GM23338 (cell line): ENCODE measurements around the gene SRF. TPM values are rescaled to one million over a fixed set of nuclear protein-coding genes. Genes with fewer than 3 reads are reported as not detected.

ENCODE experiments used
- ATAC-seq: fragments of 200-7000 bp; cut with Tn5 transposase; 3 replicates; pipeline ENCODE4 v1.9.1; 2020
- DNase-seq: peaks from one replicate; pipeline ENCODE4 v3.0.0-alpha.2; 2015; ENCODE audit warnings: low spot score
- H2AFZ ChIP-seq: fragments of 200-600 bp; sonication (generic); 2 replicates; pipeline ENCODE4 v1.8.0; 2016; ENCODE audit warnings: antibody characterized with exemption, mild to moderate bottlenecking, moderate library complexity
- H3F3A ChIP-seq: fragments of 200-600 bp; sonication (generic); replicated peaks from 2 replicates; pipeline ENCODE4 v1.8.0; 2017; ENCODE audit warnings: antibody characterized with exemption, mixed run types, low read depth
- H3K27ac ChIP-seq: fragments of 200-600 bp; sonication (generic); 2 replicates; pipeline ENCODE4 v1.6.1; 2016; ENCODE audit warnings: low read depth
- H3K27me3 ChIP-seq: fragments of 200-600 bp; sonication (generic); 2 replicates; pipeline ENCODE4 v1.8.0; 2016; ENCODE audit warnings: mild to moderate bottlenecking, mixed run types, moderate library complexity; ENCODE audit not compliant: insufficient read depth
- H3K36me3 ChIP-seq: fragments of 200-600 bp; sonication (generic); 2 replicates; pipeline ENCODE4 v1.8.0; 2016; ENCODE audit warnings: mild to moderate bottlenecking; ENCODE audit not compliant: insufficient read depth
- H3K4me1 ChIP-seq: fragments of 200-600 bp; sonication (generic); 2 replicates; pipeline ENCODE4 v1.8.0; 2016; ENCODE audit warnings: mild to moderate bottlenecking, moderate library complexity; ENCODE audit not compliant: insufficient read depth
- H3K4me2 ChIP-seq: fragments of 200-600 bp; sonication (generic); 2 replicates; pipeline ENCODE4 v1.7.1; 2017; ENCODE audit warnings: mixed run types
- H3K4me3 ChIP-seq: fragments of 200-600 bp; sonication (generic); 2 replicates; pipeline ENCODE4 v1.6.1; 2016; ENCODE audit warnings: mixed run types
- H3K79me2 ChIP-seq: fragments of 200-600 bp; sonication (generic); replicated peaks from 2 replicates; pipeline ENCODE4 v1.8.0; 2017; ENCODE audit warnings: mild to moderate bottlenecking; ENCODE audit not compliant: insufficient read depth
- H3K9me2 ChIP-seq: fragments of 200-600 bp; sonication (generic); 2 replicates; pipeline ENCODE4 v1.8.0; 2017; ENCODE audit not compliant: insufficient read depth
- H4K20me1 ChIP-seq: fragments of 200-600 bp; sonication (generic); replicated peaks from 2 replicates; pipeline ENCODE4 v1.8.0; 2017; ENCODE audit warnings: mild to moderate bottlenecking; ENCODE audit not compliant: insufficient read depth
- H3K27ac Mint-ChIP-seq: 2 replicates; pipeline ENCODE4 v1.8.0; 2020; ENCODE audit warnings: inconsistent platforms, mild to moderate bottlenecking, moderate library complexity, mixed read lengths
- H3K27me3 Mint-ChIP-seq: 3 replicates; pipeline ENCODE4 v1.8.0; 2022; ENCODE audit warnings: low read depth, mild to moderate bottlenecking, moderate library complexity, mixed read lengths, inconsistent platforms; ENCODE audit not compliant: insufficient read depth, poor library complexity
- H3K36me3 Mint-ChIP-seq: 3 replicates; pipeline ENCODE4 v1.8.0; 2021; ENCODE audit warnings: low read depth, mild to moderate bottlenecking, inconsistent platforms, moderate library complexity, mixed read lengths
- H3K4me1 Mint-ChIP-seq: 3 replicates; pipeline ENCODE4 v1.8.0; 2020; ENCODE audit warnings: mild to moderate bottlenecking, inconsistent platforms, mixed read lengths
- H3K4me3 Mint-ChIP-seq: 3 replicates; pipeline ENCODE4 v1.8.0; 2021; ENCODE audit warnings: moderate library complexity, mild to moderate bottlenecking, inconsistent platforms, mixed read lengths
- H3K9me3 Mint-ChIP-seq: 3 replicates; pipeline ENCODE4 v1.8.0; 2020; ENCODE audit warnings: moderate library complexity, mild to moderate bottlenecking, inconsistent platforms, mixed read lengths
- CREB1 ChIP-seq: fragments of 250-450 bp; sonication (Bioruptor Pico); IDR thresholded peaks from 2 replicates; pipeline ENCODE4 v1.5.0; 2020; ENCODE audit warnings: low read depth, mild to moderate bottlenecking, moderate library complexity
- CTCF ChIP-seq, 2 experiments: fragments of 200-600 bp in 1 of 2; sonication (generic) in 1 of 2; conservative IDR thresholded peaks; 2 replicates each; pipeline versions ENCODE4 v1.5.1 to v1.6.1; 2016 to 2017; ENCODE audit warnings: antibody characterized with exemption in 2 of 2, low read depth in 2 of 2, mild to moderate bottlenecking in 2 of 2, moderate library complexity in 1 of 2
- EZH2phosphoT487 ChIP-seq: fragments of 200-600 bp; sonication (generic); IDR thresholded peaks from one replicate; pipeline ENCODE4 v1.8.1; 2018; ENCODE audit warnings: antibody characterized with exemption; ENCODE audit not compliant: unreplicated experiment
- POLR2AphosphoS5 ChIP-seq: IDR thresholded peaks from 2 replicates; pipeline ENCODE4 v1.6.1; 2016; ENCODE audit warnings: antibody characterized with exemption, low read depth
- REST ChIP-seq: IDR thresholded peaks from one replicate; pipeline ENCODE4 v1.6.1; 2018; ENCODE audit warnings: antibody characterized with exemption; ENCODE audit not compliant: unreplicated experiment
- STAT1 ChIP-seq: IDR thresholded peaks from one replicate; pipeline ENCODE4 v1.6.1; 2016; ENCODE audit warnings: antibody characterized with exemption; ENCODE audit not compliant: unreplicated experiment
- ZNF114 ChIP-seq: fragments of 250-450 bp; sonication (Bioruptor Pico); IDR thresholded peaks from 2 replicates; pipeline ENCODE4 v1.5.0; 2020; ENCODE audit warnings: mild to moderate bottlenecking, moderate library complexity
- ZNF331 ChIP-seq: fragments of 250-450 bp; sonication (Bioruptor Pico); IDR thresholded peaks from 2 replicates; pipeline ENCODE4 v1.5.0; 2020; ENCODE audit warnings: low read depth, mild to moderate bottlenecking, moderate library complexity
- ZNF462 ChIP-seq: fragments of 250-450 bp; sonication (Bioruptor Pico); IDR thresholded peaks from 2 replicates; pipeline ENCODE4 v1.5.0; 2020; ENCODE audit warnings: mild to moderate bottlenecking, moderate library complexity
- polyA plus RNA-seq: library from polyadenylated mRNA; unstranded; fragments of >200 nt; fragmentation: Nextera tagmentation; extraction: Ambion mirVana; gene quantifications from 2 replicates; pipeline ENCODE4 v1.2.1, GENCODE V29; 2016
- total RNA-seq: library from RNA; depleted of rRNA; stranded (reverse); fragments of >200 nt; shearing (Covaris generic); gene quantifications from 2 replicates; pipeline ENCODE4 v1.2.3, GENCODE V29; 2014

SRF gene
- total and polyA plus RNA-seq, 2 experiments from 2014 or later, result 9.9 to 54.9 TPM

GRCh38 chr6:43125119-43125518 lies 46.0 kb upstream of the SRF start (continued):
- no peak for TF ChIP-seq REST
- TF ChIP-seq CREB1, result no peak
- TF ChIP-seq CTCF (conservative IDR thresholded peaks at IDR 0.05; ENCODE audit: low read depth in 2 of 2), result no peak
- no peak for TF ChIP-seq STAT1

DNA sequence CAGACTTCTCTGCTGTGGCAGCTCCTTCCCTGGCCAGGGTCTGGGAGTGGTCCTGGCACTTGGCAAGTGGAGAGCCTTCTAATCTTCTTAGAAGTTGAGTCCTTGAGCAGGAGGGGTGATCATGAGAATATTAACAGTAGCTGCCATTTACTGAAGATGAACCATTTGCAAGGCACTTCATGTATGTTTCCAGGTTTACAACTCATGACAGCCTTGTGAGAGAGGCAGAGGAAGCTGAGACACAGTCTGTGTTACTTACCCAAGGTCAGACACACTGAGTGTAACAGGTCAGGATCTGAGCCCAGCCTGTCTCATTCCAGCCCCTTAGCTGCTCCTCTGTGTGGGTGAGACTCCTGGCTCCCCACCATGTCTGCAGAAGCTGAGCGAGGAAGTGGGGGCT lies 45.5 kb upstream of the SRF start:
- H3K36me3 ChIP-seq, result no peaks in the 10 kb centered on the region
- no peak for TF ChIP-seq POLR2AphosphoS5
- no peak for TF ChIP-seq ZNF114
- no peak for TF ChIP-seq EZH2phosphoT487
- TF ChIP-seq ZNF331 (CRISPR knock-in tag), result no peak
- TF ChIP-seq REST, result no peak
- no peak for TF ChIP-seq CREB1
- TF ChIP-seq ZNF462 (CRISPR knock-in tag), result no peak

More for the DNA sequence above, 45.5 kb upstream of the SRF start:
- DNase-seq (no peak), ATAC-seq (no peak)
- Histone ChIP-seq H2AFZ (no peak overlapping the region), H3K79me2 (peaks cover 73% of the 10 kb centered on the region), H3K4me1 (peaks cover 10% of the 10 kb centered on the region), H3K4me2 (no peak overlapping the region), H3K27ac (0 out of 2 replicates have a peak overlapping the region, but pooled peaks have one; percentile 55), H3K4me3 (no peak overlapping the region), H3K27me3 (no peaks in the 10 kb centered on the region), H3K9me2 (no peaks in the 10 kb centered on the region), H4K20me1 (peaks cover 6% of the 10 kb centered on the region; the same call in 1 of the 2 replicates), H3F3A (no peaks in the 10 kb centered on the region)
- H3K27ac Mint-ChIP-seq, result no peak overlapping the region
- no peaks in the 10 kb centered on the region; the same call in 2 of the 3 replicates for H3K9me3 Mint-ChIP-seq
- H3K36me3 Mint-ChIP-seq, result peaks cover 2% of the 10 kb centered on the region; the same call in 1 of the 3 replicates
- peaks cover 46% of the 10 kb centered on the region for H3K4me1 Mint-ChIP-seq
- no peak overlapping the region for H3K4me3 Mint-ChIP-seq
- H3K27me3 Mint-ChIP-seq, result peaks cover 22% of the 10 kb centered on the region
